Skin epidermis (tissue), 12 donors: ENCODE measurements around the gene ST8SIA6.

Source experiments
- H3K27ac ChIP-seq, 21 experiments: fragments of 200-600 bp; sonication (generic) in 11 of 21; one replicate each; pipeline ENCODE4 v1.5.0; 2020; ENCODE audit warnings: mild to moderate bottlenecking in 3 of 21, inconsistent platforms in 2 of 21, moderate library complexity in 2 of 21
- H3K4me3 ChIP-seq, 7 experiments: fragments of 200-600 bp; sonication (generic) in 2 of 7; one replicate each; pipeline ENCODE4 v1.5.0; 2020; ENCODE audit warnings: inconsistent platforms in 2 of 7, mild to moderate bottlenecking in 2 of 7, moderate library complexity in 1 of 7

ST8SIA6 gene

DNA sequence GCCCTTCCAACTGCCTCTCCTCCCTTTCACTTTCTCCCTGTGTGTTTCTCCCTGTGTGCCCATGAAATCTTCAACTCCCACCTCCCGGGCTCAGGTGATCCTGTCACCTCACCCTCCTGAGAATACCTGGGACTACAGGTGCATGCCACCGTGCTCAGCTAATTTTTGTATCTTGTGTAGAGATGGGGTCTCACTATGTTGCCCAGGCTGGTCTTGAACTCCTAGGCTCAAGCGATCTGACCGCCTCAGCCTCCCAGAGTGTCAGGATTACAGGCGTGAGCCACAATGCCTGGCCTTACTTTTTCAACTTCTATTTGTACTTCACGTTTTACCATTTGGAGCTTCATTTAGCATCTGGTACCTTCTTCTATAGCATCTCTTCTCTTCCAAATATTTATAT lies 24.9 kb downstream of the ST8SIA6 start:
- no peak overlapping the region for H3K4me3 ChIP-seq
- peak overlapping the region in 1 of 21 experiments; percentile 64 for H3K27ac ChIP-seq

DNA sequence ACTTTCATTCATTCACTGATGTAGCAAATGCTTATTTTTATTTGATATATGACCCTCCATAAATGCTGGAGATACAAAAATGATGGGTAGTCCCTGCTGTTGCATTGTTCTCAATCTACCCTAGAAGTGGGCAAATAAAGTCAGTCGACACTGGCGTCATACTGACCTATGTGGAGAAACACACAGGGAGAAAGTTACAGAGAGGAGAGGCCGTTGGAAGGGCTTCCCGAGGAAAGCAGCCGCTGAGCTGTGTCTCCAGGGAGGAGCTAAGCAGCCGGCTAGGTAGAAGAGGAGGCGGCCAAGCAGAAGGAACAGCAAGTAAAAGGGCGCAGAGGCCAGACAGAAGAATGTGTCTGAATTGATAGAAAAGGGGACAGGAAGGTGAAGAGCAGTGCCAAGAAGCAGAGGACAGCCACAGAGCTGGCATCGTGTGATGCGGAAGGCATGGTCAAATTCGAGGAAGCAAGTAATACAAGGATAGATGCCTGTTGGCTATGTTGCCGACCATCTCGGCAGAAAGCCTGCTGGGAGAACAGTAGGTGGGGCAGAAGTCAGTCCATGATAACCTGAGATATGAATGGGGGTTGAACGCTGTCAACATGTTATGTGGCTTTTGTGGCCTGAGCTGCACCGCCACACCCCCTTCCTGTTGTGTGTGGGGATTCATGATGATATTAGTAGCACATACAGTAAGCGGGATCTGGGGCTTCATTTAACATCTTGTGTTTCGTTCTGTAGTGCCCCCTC lies 25.9 kb downstream of the ST8SIA6 start:
- Histone ChIP-seq H3K27ac (peak overlapping the region in 3 of 21 experiments; percentile 34 to 64 (median 63)), H3K4me3 (no peak overlapping the region)

DNA sequence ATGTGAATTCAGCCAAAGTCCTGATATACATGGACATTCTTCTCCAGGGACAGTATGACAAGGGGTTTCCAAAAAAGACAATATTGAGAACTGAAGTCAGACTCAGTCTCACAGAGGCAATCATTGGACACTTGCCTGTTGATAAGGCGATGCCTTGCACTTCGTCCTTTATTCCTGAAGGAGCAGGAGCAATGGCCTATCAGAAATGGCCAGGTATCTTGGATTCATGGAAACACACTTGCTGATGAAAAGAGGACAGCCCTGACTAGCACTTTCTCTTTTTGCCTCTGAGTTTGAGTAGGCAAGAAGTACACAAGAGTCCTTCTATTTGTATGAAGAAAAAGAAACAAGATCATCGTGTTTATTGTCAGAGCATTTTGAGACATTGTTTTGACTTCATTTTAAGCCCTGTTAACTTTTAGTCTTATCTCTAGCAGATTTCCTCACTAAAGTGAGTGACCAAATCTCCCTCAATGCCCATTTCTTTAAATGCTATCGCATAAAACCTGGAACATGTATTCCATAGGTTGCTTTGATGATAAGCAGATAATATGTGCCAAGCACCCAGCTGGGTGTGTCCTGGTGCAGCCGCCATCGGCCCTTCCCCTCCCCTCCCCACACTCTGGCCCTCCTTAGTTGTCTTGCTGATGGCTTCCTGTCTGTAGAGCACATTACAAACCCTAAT lies 26.6 kb downstream of the ST8SIA6 start:
- H3K4me3 ChIP-seq = no peak overlapping the region
- H3K27ac ChIP-seq = peak overlapping the region in 3 of 21 experiments; percentile 34 to 64 (median 63)

DNA sequence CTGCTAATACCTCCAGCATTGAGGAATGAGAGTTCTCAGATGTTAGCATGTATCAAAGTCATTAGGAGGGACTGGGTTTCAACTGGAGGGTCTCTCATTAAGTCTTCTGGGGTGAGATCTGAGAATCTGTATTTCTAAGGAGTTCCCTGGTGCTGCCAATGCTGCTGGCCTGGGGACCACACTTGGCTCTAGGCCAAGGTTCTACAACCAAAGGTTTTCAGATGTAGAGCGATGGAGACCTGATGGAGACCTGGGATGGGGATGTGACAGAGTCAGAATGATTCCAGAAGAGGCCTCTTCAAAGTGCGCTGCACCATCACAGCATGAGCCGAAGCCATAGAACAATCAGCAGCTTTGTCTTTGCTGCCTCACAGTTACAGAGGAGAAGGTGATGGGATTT lies 27.2 kb downstream of the ST8SIA6 start:
- peak overlapping the region in 1 of 21 experiments; percentile 1 for H3K27ac ChIP-seq
- H3K4me3 ChIP-seq = no peak overlapping the region

DNA sequence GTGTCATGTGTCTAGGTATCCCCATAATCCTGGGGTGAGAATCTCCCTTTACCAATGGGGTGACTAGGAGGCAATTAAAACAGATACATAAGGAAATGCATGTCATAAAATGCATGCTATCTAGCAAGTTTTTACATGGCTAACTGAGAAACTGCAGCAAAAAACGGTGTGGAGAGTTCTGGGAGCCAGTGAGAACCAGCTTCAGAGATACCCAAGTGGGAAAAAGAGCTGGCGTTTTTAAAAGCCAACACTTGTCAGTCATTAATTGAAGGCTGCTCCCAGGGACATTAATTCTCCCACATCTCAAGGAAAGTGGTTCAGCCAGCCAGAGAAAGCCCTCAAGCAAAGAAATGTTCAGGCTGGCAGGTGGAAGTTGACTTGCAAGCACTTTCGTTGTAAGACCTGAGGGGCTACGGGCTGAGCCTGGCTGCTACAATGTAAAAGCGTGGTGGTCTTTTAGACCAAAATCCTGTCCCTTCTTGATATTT lies 28.1 kb downstream of the ST8SIA6 start:
- H3K27ac ChIP-seq = no peak overlapping the region

DNA sequence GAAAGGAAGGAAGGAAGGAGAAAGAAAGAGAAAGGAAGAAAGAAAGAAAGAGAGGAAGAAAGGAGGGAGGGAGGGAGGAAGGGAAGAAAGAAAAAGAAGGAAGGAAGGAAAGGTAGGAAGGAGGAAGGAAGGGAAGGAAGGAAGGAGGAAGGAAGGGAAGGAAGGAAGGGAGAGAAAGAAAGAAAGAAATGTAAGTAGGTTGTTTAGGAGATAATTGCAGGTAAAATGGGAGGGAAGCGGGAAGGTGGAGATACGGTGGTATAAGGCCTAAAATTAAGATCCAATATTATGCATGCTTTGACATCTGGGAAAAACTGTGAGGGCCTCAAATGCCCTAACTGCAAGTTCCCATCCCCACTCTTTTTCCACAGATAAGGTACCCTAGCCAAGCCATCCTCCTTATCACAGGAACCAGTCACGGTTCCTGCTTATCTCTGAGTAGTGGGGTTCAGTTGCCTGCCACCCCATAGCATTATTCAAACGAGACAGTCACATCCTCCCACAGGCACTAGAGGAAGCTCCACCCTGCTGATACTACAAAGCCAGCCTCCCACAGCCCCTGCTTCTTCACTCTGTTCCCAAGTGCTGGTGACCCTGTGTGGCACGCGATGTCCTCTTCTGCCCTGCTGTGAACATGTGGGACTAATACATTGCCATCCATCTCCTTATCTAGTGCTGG lies 28.7 kb downstream of the ST8SIA6 start:
- H3K4me3 ChIP-seq = no peak overlapping the region
- H3K27ac ChIP-seq = peak overlapping the region in 1 of 21 experiments; percentile 64

More for the DNA sequence above, 28.1 kb downstream of the ST8SIA6 start:
- no peak overlapping the region for H3K4me3 ChIP-seq

DNA sequence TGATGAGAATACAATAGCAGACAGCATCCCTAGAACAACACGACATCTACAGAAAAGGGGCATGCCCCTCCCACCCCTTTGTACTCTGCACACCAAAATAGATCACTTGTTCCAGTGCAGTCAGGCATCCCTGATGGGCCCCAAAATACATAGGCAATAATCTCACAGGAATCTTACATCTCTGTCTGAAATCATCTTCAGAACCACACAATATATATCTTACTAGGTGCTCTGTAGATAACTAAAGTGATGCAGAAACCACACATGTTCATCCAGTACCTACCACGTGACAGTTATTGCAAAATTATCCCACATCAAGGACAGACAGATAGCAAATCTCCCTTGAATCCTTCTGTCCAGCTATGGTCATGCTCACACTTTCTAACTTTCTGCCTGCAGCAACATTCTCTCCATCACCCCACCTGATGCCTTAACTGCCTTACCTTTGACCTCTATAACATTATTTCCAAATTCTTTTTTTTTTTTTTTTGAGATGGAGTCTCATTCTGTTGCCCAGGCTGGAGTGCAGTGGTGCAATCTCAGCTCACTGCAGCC lies 30.7 kb downstream of the ST8SIA6 start:
- Histone ChIP-seq H3K27ac (peak overlapping the region in 1 of 21 experiments; percentile 38), H3K4me3 (no peak overlapping the region)

DNA sequence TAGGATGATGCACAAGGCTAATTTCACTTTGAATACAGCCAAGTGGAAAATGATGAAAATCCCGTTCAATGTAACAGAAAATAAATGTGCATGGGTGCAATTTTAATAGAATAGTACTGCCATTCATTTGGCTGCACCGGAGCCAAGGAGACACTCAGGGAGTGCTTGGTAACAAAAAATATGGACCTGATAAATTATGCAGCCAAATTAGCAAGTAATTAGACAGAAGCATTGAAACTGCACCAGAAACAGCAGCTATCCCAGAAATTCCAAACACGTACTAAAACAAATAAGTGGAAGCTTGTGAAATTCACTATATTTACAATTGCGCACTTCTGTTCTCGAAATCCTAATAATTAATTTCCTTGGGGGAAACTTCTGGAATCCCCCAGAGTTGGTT lies 31.5 kb downstream of the ST8SIA6 start:
- Histone ChIP-seq H3K4me3 (no peak overlapping the region), H3K27ac (no peak overlapping the region)

DNA sequence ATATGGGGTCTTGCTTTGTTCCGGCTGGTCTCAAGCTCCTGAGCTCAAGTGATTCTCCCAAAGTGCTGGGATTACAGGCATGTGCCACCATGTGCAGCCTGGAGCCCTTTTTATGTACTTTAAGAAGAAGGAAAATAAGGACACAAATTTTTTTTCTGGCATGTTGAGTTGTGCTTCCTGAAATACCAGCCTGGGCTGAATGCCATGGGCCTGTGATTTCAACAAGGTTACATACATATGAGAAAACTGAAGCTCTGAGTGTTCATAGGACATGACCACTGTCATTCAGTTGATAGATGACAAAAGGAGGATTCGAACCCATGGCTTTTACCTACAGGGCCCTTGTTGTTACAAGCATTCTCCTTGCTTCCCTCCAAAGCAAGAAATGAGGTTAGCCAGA lies 36.1 kb downstream of the ST8SIA6 start:
- Histone ChIP-seq H3K4me3 (no peak overlapping the region), H3K27ac (no peak overlapping the region)

DNA sequence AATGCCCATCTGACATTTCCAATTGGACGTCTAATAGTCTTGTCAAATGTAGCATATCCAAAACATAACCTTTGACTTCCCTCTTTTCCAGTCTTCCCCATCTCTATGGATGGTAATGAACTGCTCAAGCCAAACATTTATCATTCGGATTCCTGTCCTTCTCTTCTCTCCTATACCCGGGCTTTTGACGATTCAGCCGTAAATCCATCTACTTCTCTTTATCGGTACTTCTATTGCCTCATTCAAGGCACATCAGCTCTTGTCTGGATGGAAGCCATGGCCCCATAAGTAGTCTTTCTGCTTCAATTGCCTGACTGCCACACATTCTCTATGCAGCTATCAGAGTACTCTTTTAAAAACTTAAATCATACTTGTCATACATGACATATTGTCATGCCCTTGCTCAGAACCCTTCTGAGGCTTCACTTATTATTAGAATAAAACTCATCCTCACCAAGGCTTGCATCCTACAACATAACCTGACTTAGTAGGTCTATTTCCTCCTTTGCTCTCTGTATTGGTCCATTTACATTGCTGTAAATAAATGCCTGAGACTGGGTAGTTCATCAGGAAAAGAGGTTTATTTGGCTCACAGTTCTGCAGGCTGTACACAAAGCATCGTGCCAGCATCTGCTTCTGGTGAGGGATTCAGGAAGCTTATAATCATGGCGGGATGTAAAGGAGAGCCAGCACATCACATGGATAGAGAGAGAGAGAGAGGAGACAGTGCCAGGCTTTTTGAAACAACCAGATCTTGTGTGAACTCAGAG lies 37.8 kb downstream of the ST8SIA6 start:
- H3K4me3 ChIP-seq = no peak overlapping the region
- H3K27ac ChIP-seq = no peak overlapping the region

DNA sequence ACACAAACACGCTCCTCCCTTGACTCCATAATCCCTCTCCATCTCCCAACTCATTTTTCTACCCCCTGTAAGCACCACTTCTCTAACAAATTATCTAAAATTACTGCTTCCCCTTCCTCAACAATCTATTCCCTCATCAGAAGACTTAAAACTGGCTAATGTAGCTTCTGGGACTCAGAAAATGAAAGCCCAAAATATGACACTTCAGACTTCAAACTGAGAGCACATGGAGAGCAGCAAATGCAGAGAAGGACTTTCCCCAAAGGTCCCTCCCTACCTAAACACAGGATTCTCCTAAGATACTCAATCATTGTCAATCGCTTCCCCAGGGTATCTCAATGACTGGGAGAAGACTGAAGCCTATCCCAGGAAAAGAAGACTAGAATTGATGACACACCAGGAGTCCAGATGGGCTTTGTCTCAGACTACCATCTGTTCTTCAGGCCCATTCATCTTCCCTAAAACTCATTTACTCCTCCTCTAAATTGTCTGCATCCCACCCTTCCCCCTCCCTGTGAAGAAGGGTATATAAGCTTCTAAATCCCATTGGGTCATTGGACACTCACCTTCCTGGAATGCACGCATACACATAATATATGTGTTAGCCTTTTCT lies 39.2 kb downstream of the ST8SIA6 start:
- Histone ChIP-seq H3K27ac (no peak overlapping the region), H3K4me3 (no peak overlapping the region)

DNA sequence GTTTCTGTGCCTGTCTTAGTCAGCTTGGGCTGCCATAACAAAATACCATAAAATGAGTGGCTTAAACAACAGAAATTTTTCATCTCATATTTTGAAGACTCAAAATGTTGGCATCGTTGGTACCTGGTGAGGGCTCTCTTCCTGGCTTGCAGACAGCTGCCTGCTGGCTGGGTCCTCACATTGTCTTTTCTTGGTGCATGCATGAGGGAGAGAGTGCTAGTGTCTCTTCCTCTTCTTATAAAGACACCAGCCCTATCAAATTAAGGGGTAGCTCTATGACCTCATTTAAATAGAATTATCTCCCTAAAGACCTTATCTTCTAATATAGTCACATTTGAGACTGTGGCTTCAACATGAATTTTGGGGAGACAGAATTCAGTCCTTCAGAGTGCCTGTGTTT lies 39.9 kb downstream of the ST8SIA6 start:
- Histone ChIP-seq H3K4me3 (no peak overlapping the region), H3K27ac (no peak overlapping the region)

DNA sequence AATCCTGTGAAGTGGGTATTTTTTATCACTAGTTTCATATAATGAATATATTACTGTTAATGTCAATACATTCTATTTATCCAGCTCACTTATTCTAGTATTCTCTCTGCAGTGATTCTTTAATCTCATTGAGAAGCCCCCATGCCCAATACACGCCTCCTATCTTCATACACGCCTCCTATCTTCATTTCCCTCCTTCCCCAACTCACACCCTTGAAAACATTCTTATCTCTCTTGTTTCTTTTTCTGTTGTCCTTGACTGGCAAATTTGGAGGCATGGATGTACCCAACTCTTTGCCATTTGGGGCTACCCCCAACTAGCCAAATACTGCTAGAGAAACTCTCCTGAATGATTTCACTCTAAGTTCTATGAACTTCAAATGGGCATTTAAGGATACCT lies 40.5 kb downstream of the ST8SIA6 start:
- no peak overlapping the region for H3K27ac ChIP-seq
- H3K4me3 ChIP-seq = no peak overlapping the region

DNA sequence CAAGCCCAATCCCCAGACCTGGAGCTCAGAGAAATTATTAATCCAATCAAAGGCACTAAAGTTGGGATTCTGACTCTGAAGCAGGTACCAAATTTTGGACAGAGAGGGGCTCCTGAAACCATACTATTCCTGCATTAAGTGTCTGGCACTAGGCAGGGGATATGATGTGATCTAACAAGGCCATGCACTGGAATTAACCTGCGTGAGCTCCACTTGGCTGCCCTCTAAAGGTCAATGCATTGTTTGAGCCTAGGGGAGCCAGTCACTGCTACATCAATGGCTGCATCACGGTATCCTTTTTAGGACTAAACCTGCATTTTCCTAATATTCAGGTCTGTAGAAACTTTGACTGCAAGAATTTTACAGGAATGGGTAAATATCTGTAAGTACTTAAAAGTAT lies 42.1 kb downstream of the ST8SIA6 start:
- Histone ChIP-seq H3K4me3 (no peak overlapping the region), H3K27ac (no peak overlapping the region)

DNA sequence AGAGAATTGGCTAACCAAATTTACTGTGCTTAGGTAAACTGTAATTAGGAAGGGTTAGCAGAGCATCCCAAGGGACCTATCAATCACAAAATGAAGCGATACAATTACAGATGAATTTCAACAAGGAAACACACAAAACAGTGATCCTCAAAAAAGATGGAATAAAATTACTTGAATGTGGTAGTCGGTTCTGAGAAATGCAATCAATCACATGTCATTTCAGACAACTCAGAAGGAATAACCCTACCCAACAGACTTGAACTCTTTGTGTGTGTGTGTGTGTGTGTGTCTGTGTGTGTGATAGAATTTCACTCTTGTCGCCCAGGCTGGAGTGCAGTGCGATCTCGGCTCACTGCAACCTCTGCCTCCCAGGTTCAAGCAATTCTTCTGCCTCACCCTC lies 43.5 kb downstream of the ST8SIA6 start:
- Histone ChIP-seq H3K27ac (no peak overlapping the region), H3K4me3 (no peak overlapping the region)

DNA sequence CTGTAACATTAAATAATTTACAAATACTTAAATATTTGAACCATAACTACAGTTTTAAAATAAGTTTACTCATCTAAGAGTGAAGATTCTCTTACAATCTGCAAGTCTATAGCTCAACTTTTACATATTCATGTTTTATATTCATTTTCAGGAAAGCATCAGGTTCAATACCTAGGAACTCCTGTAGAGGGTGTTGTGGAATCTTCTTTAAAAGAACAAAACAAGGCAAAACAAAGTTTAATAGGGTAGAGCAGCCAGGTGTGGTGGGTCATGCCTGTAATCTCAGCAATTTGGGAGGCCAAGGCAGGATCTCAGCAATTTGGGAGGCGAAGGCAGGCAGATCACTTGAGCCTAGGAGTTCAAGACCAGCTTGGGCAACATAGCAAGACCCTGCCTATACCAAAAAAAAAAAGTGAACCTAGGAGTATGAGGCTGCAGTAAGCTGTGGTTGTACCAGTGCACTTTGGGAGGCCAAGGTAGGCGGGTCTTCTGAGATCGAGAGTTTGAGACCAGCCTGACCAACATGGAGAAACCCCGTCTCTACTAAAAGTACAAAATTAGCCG lies 45.1 kb downstream of the ST8SIA6 start:
- no peak overlapping the region for H3K4me3 ChIP-seq
- H3K27ac ChIP-seq = no peak overlapping the region

DNA sequence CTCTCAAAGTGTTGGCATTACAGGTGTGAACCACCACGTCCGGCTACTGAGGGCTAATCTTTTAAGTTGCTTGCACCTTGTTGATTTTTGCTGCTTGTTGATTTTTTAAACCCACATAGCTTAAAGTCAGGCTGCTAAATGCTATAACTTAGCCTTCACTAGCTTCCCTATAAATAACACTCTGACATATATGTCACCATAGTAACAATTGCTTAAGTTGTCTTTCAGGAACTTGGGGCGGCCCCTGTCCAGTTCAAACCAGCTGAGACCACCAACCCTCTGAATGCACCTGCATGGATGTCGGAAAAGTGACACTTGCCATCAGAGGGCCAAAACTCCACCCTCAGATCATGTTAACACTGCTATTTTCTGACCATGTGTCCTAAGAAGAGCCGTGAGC lies 47.3 kb downstream of the ST8SIA6 start:
- H3K4me3 ChIP-seq = no peak overlapping the region
- no peak overlapping the region for H3K27ac ChIP-seq

DNA sequence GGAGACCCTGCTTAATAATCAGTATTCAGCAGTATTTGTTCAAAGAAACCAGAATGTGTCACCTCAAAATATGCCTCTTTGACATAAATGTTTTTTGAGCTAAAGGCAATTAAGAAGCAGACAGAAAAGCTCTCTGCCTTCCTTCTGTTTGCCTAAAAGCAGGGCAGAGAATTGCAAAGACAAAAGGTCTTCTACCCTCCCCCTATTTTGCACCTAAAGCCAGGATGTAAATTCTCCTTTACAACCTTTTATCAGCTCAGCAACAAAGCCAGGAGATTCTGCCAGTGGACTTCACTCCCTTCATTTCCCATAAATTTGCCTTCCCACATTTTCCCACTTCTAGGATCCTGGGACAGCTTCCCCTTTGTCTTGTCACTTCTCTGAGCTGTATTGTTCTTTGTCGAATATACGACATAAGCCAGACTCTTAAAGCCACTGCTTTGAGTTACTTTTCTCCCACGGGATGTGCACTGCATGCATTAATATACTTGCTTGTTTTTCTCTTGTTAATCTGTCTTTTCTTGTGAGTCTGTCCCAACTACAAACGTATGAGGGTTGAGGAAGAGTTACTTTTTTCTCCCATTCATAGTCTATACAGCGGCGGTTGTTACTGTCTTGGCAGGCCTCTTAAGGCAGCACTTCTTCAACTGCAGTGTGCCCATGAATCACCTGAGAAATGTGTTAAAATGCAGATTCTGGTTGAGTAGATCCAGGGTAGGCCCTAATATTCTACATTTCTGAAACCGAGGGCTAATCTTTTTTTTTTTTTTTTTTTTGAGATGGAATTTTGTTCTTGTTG lies 48.2 kb downstream of the ST8SIA6 start:
- H3K4me3 ChIP-seq = no peak overlapping the region
- H3K27ac ChIP-seq = no peak overlapping the region
